Ovary (tissue), 3 donors: ENCODE data around the gene HHIPL1.

Experiments used
- EP300 ChIP-seq: sonication (generic); formaldehyde crosslinking; IDR thresholded peaks from one replicate; pipeline ENCODE4 v1.6.1; 2017; ENCODE audit warnings: antibody characterized with exemption
- POLR2A ChIP-seq: fragments of 450-650 bp; IDR thresholded peaks from one replicate; pipeline ENCODE4 v1.6.1; 2017; ENCODE audit warnings: antibody characterized with exemption, mild to moderate bottlenecking, moderate library complexity
- TF ChIP-seq, protein P1 (sequence below), 3 donors: fragments of 450-650 bp in 2 of 3; fragments of 200-600 bp in 1 of 3; IDR thresholded peaks; one replicate each; pipeline versions ENCODE4 v1.5.1 to v1.8.0; 2016 to 2022; ENCODE audit warnings: antibody characterized with exemption in 3 of 3, mild to moderate bottlenecking in 1 of 3
- donor health status: DM: no; HTN: no; CAD: no.

GRCh38 chr14:99679996-99680395, 35.1 kb downstream of the HHIPL1 start:
- TF ChIP-seq EP300 (no peak), POLR2A (no peak)
- TF ChIP-seq, protein P1, sequence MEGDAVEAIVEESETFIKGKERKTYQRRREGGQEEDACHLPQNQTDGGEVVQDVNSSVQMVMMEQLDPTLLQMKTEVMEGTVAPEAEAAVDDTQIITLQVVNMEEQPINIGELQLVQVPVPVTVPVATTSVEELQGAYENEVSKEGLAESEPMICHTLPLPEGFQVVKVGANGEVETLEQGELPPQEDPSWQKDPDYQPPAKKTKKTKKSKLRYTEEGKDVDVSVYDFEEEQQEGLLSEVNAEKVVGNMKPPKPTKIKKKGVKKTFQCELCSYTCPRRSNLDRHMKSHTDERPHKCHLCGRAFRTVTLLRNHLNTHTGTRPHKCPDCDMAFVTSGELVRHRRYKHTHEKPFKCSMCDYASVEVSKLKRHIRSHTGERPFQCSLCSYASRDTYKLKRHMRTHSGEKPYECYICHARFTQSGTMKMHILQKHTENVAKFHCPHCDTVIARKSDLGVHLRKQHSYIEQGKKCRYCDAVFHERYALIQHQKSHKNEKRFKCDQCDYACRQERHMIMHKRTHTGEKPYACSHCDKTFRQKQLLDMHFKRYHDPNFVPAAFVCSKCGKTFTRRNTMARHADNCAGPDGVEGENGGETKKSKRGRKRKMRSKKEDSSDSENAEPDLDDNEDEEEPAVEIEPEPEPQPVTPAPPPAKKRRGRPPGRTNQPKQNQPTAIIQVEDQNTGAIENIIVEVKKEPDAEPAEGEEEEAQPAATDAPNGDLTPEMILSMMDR (IDR thresholded peaks at IDR 0.05), result no peak
